ENCODE results near the gene ALOX12. TPM values are rescaled to one million over a fixed set of nuclear protein-coding genes. Genes with fewer than 3 reads are reported as not detected.
A peak's percentile ranks its signal among the peaks of the same experiment; 100 is the strongest.

The ALOX12 gene
- total and polyA plus RNA-seq, 10 donors: 0.15 to 2.5 (median 1.2) TPM

DNA sequence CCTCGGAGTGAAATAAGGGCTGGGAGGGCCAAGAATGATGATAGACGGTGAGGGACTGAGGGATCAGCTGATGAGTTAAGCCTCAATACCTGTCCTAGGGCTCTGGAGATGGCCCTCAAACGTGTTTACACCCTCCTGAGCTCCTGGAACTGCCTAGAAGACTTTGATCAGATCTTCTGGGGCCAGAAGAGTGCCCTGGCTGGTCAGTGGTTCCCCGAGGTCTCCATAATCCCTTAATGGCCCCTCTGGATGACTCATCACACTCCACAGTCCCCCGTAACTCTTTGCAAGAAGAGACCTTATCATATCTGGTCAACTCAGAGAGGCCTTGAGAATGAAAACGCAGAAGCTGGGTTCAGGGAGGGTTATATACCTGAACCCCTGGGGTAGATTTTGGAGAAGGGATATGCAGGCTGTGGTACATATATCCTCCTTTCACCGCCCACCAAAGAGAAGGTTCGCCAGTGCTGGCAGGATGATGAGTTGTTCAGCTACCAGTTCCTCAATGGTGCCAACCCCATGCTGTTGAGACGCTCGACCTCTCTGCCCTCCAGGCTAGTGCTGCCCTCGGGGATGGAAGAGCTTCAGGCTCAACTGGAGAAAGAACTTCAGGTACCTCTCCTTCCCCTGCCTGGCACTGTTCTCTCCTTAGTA, 3.1 kb downstream of the ALOX12 start:
- Histone ChIP-seq H3K4me1 (peaks cover 0 to 20% (median 12%) of the 10 kb centered on the region in 6 donors), H3K27me3 (replicated peaks in 1 of 7) (no peaks in the 10 kb centered on the region), H3K4me3 (no peak overlapping the region), H3K27ac (no peak overlapping the region), H3K36me3 (peaks cover 2 to 82% (median 57%) of the 10 kb centered on the region in 6 donors), H3K9me3 (no peaks in the 10 kb centered on the region)
- TF ChIP-seq POLR2AphosphoS5 (IDR thresholded peaks at IDR 0.05): no peak
- no peak for TF ChIP-seq POLR2A (IDR thresholded peaks at IDR 0.05)
- TF ChIP-seq CTCF (IDR thresholded peaks at IDR 0.05 in 8 of 11, conservative IDR thresholded peaks at IDR 0.05 in 3 of 11): no peak
- no peak for DNase-seq
- intact Hi-C loops (cut with DNase I; ENCODE audit: low total_unique reads): loop anchor here (10.0 kb wide), 1 partner anchor 154 kb away; no protein-coding TSS in a partner anchor
- 84 to 91% (median 85%) methylated on average over 11 of the region's 11 CpGs for WGBS, 5 donors

DNA sequence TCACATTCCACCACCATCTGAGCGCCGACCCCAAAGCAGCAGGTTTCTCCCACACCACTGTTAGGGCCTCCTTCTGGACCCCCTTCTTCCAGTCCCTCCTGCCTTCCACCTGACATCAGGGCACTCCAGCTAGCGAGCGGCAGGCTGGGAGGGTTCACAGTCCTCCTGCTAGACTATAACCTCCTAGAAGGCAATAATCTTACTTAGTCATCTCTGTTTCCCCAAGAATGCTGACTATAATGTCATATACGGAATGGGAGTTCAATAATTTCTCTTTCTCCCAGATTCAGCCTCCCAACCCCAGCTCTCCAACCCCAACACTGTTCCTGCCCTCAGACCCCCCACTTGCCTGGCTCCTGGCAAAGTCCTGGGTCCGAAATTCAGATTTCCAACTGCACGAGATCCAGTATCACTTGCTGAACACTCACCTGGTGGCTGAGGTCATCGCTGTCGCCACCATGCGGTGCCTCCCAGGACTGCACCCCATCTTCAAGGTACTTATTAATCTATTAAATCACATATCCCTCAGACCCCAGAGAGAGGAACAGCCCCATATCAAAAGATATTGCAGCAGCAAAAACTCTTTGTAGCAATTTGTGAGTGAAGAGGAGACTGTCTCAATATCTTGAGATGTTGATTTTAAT, 5.6 kb downstream of the ALOX12 start:
- TF ChIP-seq POLR2AphosphoS5 (IDR thresholded peaks at IDR 0.05) (no peak), CTCF (IDR thresholded peaks at IDR 0.05 in 8 of 11, conservative IDR thresholded peaks at IDR 0.05 in 3 of 11) (peak in 8 of 11 experiments; percentile 13 to 54 (median 46)), POLR2A (IDR thresholded peaks at IDR 0.05) (no peak)
- Histone ChIP-seq H3K4me3 (no peak overlapping the region), H3K9me3 (no peaks in the 10 kb centered on the region)

GRCh38 chr17:7002288-7003047, 6.6 kb downstream of the ALOX12 start:
- intact Hi-C loops (cut with DNase I; ENCODE audit: low total_unique reads): loop anchor here (10.0 kb wide), 1 partner anchor 338 kb away; no protein-coding TSS in a partner anchor

More for the DNA sequence above, 5.6 kb downstream of the ALOX12 start:
- no peaks in the 10 kb centered on the region for H3K27me3 ChIP-seq (replicated peaks in 1 of 7)
- no peak for DNase-seq
- H3K36me3 ChIP-seq: peaks cover 2 to 83% (median 58%) of the 10 kb centered on the region in 6 donors
- 73 to 84% (median 82%) methylated on average over 10 of the region's 10 CpGs for WGBS, 5 donors
- H3K27ac ChIP-seq: no peak overlapping the region
- peaks cover 0 to 15% (median 10%) of the 10 kb centered on the region in 6 donors for H3K4me1 ChIP-seq
- intact Hi-C loops (cut with DNase I; ENCODE audit: low total_unique reads): loop anchor here (10.0 kb wide), 1 partner anchor 337 kb away; no protein-coding TSS in a partner anchor

More at GRCh38 chr17:7002288-7003047, 6.6 kb downstream of the ALOX12 start:
- Histone ChIP-seq H3K4me3 (no peak overlapping the region), H3K27ac (no peak overlapping the region), H3K4me1 (peaks cover 0 to 25% (median 13%) of the 10 kb centered on the region in 6 donors), H3K9me3 (no peaks in the 10 kb centered on the region), H3K27me3 (replicated peaks in 1 of 7) (no peaks in the 10 kb centered on the region), H3K36me3 (peaks cover 2 to 83% (median 55%) of the 10 kb centered on the region in 6 donors)
- no peak for TF ChIP-seq CTCF (IDR thresholded peaks at IDR 0.05 in 8 of 11, conservative IDR thresholded peaks at IDR 0.05 in 3 of 11)
- no peak for TF ChIP-seq POLR2A (IDR thresholded peaks at IDR 0.05)
- no peak for TF ChIP-seq POLR2AphosphoS5 (IDR thresholded peaks at IDR 0.05)
- 90 to 96% (median 92%) methylated on average over 6 of the region's 6 CpGs for WGBS, 5 donors
- no peak for DNase-seq

Measured in spleen (tissue), 11 donors.